HCT116 (cell line): Measurements from ENCODE around the gene METRN.

Experiments used
- CTCF ChIP-seq, 3 experiments: fragments of 200-600 bp in 1 of 3; sonication (generic) in 1 of 3; IDR thresholded peaks in 2 of 3; conservative IDR thresholded peaks in 1 of 3; 2 replicates each; pipeline ENCODE4 v1.5.1; 2012 to 2017; ENCODE audit warnings: low read depth in 2 of 3, low read length in 2 of 3, antibody characterized with exemption in 1 of 3, borderline replicate concordance in 1 of 3, control low read depth in 1 of 3, mild to moderate bottlenecking in 1 of 3, mixed read lengths in 1 of 3, mixed run types in 1 of 3, moderate library complexity in 1 of 3; ENCODE audit not compliant: insufficient read depth in 1 of 3
- EZH2 ChIP-seq: fragments of 200-600 bp; sonication (generic); IDR thresholded peaks from 2 replicates; pipeline ENCODE4 v1.6.1; 2017; ENCODE audit warnings: antibody characterized with exemption, mixed run types
- FOSL1 ChIP-seq: IDR thresholded peaks from 2 replicates; pipeline ENCODE4 v1.6.1; 2012; ENCODE audit warnings: low read depth
- JUND ChIP-seq: IDR thresholded peaks from 2 replicates; pipeline ENCODE4 v1.6.1; 2012
- MAX ChIP-seq: IDR thresholded peaks from 2 replicates; pipeline ENCODE4 v1.6.1; 2012
- POLR2AphosphoS5 ChIP-seq: IDR thresholded peaks from 2 replicates; pipeline ENCODE4 v1.6.1; 2011; ENCODE audit warnings: mild to moderate bottlenecking, low read depth, low read length, moderate library complexity
- SP1 ChIP-seq: IDR thresholded peaks from 2 replicates; pipeline ENCODE4 v1.6.1; 2012; ENCODE audit warnings: low read depth
- SRF ChIP-seq: IDR thresholded peaks from 2 replicates; pipeline ENCODE4 v1.6.1; 2012; ENCODE audit warnings: low read depth
- TF ChIP-seq, protein P1 (sequence below): IDR thresholded peaks from 2 replicates; pipeline ENCODE4 v1.6.1; 2012; ENCODE audit warnings: low read depth

DNA sequence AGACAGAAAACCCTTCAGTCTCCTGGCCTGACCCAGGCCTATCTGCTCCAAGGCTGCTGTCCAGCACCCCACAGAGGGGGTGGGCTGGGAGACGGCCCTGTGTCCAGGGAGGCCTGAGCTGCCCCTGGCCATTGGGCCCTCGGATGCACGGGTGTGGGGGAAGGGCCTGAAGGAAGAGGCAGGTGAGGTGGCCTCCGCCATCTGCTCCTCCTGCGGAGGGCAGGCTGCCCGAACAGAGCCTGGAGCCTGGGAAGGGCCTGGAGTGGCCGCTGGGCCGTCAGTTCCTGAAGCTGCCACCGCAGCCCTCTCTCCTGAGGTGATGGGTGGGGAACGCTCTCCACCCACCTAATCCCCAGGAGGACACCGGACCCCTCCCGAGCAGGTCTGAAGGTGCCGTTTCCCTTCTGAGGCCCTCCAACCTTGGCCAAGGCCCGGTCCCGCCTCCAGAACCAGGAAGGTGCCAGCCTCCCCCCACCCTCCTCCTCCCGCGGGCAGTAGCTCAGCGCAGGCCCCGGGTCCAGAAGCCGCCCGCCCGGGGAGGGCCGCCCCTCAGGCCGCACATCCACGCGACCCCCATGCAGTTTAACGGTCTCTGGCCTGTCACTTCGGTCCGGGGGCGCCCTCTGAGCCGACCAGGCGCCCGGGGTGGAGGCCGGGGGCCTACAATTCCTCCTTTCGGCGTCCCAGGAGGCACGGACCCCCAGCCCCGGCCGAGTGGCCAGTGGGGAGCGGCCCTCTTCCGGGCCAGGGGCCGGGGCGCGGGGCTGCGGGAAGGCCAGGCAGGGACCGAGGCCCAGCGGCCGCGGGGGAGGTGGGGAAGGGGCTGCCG is 10.2 kb upstream of the METRN start:
- no peak for TF ChIP-seq SRF
- 0 out of 2 replicates have a peak, but pooled peaks have one; percentile 11 for TF ChIP-seq POLR2AphosphoS5
- no peak for TF ChIP-seq JUND
- no peak for TF ChIP-seq CTCF (IDR thresholded peaks at IDR 0.05 in 2 of 3, conservative IDR thresholded peaks at IDR 0.05 in 1 of 3; ENCODE audit: borderline replicate concordance in 1 of 3, insufficient read depth in 1 of 3, low read depth in 2 of 3, low read length in 2 of 3)
- TF ChIP-seq, protein P1, sequence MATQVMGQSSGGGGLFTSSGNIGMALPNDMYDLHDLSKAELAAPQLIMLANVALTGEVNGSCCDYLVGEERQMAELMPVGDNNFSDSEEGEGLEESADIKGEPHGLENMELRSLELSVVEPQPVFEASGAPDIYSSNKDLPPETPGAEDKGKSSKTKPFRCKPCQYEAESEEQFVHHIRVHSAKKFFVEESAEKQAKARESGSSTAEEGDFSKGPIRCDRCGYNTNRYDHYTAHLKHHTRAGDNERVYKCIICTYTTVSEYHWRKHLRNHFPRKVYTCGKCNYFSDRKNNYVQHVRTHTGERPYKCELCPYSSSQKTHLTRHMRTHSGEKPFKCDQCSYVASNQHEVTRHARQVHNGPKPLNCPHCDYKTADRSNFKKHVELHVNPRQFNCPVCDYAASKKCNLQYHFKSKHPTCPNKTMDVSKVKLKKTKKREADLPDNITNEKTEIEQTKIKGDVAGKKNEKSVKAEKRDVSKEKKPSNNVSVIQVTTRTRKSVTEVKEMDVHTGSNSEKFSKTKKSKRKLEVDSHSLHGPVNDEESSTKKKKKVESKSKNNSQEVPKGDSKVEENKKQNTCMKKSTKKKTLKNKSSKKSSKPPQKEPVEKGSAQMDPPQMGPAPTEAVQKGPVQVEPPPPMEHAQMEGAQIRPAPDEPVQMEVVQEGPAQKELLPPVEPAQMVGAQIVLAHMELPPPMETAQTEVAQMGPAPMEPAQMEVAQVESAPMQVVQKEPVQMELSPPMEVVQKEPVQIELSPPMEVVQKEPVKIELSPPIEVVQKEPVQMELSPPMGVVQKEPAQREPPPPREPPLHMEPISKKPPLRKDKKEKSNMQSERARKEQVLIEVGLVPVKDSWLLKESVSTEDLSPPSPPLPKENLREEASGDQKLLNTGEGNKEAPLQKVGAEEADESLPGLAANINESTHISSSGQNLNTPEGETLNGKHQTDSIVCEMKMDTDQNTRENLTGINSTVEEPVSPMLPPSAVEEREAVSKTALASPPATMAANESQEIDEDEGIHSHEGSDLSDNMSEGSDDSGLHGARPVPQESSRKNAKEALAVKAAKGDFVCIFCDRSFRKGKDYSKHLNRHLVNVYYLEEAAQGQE: no peak
- no peak for TF ChIP-seq EZH2
- no peak; the same call in 1 of the 2 replicates for TF ChIP-seq MAX
- no peak for TF ChIP-seq SP1
- TF ChIP-seq FOSL1: no peak
